ENCODE measurements around the gene GJC1. TPM values are rescaled to one million over a fixed set of nuclear protein-coding genes. Genes with fewer than 3 reads are reported as not detected.

The GJC1 gene
- total RNA-seq, 2 donors from 2014 or later: 15.4 to 29.0 TPM

DNA sequence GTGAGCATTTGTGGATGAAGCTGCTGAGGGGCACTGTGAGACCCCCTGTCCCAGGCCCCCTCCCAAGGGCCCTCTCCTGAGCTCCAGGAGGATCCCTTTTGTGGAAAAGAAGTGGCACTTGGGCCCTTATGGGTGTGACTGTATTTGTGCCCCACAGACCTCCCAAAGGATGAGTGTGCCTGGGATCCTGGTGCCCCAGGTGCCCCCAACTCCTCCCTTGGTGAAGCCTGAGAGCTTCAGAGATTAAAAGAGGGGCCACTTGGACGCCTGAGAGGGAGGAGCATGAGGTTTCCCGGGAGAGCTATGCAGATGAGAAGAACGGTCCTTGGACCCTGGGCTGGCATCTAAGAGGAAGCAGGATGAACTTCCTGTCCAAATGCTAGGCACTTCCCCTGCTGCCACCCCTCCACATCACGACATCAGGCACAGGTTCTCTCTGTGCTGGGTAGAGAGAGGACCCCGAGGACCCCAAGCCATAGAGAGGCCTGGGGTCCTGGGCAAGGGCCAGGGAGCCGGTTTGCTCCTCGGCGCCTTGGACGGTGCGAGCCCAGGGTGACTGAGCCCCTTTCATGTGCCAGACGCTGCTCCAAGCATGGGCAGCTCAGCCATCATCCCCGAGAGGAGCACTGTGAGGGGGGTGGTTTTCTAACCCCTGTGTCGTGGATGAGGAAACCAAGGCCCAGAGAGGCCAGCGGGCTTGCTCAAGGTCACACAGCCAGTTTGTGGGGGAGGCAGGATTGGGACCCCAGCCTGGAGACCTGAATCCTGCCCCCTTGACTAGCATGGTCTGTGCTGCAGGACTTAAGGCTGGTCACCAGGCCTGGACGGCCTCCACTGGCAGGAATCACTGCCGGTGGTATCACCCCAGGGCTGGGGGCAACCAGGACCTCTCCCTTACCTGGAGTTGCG lies 76.9 kb downstream of the GJC1 start:
- peaks cover under 1% of the 10 kb centered on the region for H3K36me3 ChIP-seq
- peaks cover 0 to 16% of the 10 kb centered on the region in 2 donors for H3K4me1 ChIP-seq (ENCODE audit: control insufficient read depth in 1 of 2, low read depth in 2 of 2)
- no peaks in the 10 kb centered on the region for H3K27me3 ChIP-seq (replicated peaks; ENCODE audit: insufficient read depth)
- no peak for TF ChIP-seq CTCF (IDR thresholded peaks at IDR 0.05)
- no peak overlapping the region for H3K4me3 ChIP-seq
- H3K27ac ChIP-seq: no peak overlapping the region
- ATAC-seq (ENCODE audit: insufficient number of reproducible peaks, low FRiP score, low read depth) (no peak), DNase-seq (ENCODE audit: low spot score) (no peak)
- no peaks in the 10 kb centered on the region for H3K9me3 ChIP-seq

GRCh38 chr17:44751806-44752205 lies 78.3 kb downstream of the GJC1 start:
- no peaks in the 10 kb centered on the region for H3K9me3 ChIP-seq
- H3K4me1 ChIP-seq (ENCODE audit: control insufficient read depth in 1 of 2, low read depth in 2 of 2): peaks cover 0 to 16% of the 10 kb centered on the region in 2 donors
- ATAC-seq (ENCODE audit: insufficient number of reproducible peaks, low FRiP score, low read depth) (no peak), DNase-seq (ENCODE audit: low spot score) (no peak)
- H3K27me3 ChIP-seq (replicated peaks; ENCODE audit: insufficient read depth): no peaks in the 10 kb centered on the region
- TF ChIP-seq CTCF (IDR thresholded peaks at IDR 0.05): no peak
- no peak overlapping the region for H3K27ac ChIP-seq
- no peak overlapping the region for H3K4me3 ChIP-seq
- peaks cover 3% of the 10 kb centered on the region for H3K36me3 ChIP-seq

GRCh38 chr17:44751331-44751730 lies 78.8 kb downstream of the GJC1 start:
- Histone ChIP-seq H3K27ac (no peak overlapping the region), H3K36me3 (peaks cover 3% of the 10 kb centered on the region)
- ATAC-seq (ENCODE audit: insufficient number of reproducible peaks, low FRiP score, low read depth): no peak

GRCh38 chr17:44749980-44750318 lies 80.1 kb downstream of the GJC1 start:
- Histone ChIP-seq H3K36me3 (peaks cover 3% of the 10 kb centered on the region), H3K4me1 (ENCODE audit: control insufficient read depth in 1 of 2, low read depth in 2 of 2) (peaks cover 0 to 16% of the 10 kb centered on the region in 2 donors), H3K27ac (no peak overlapping the region), H3K4me3 (peak overlapping the region; percentile 13), H3K27me3 (replicated peaks; ENCODE audit: insufficient read depth) (no peaks in the 10 kb centered on the region), H3K9me3 (no peaks in the 10 kb centered on the region)
- no peak for ATAC-seq (ENCODE audit: insufficient number of reproducible peaks, low FRiP score, low read depth)
- no peak for DNase-seq (ENCODE audit: low spot score)
- no peak for TF ChIP-seq CTCF (IDR thresholded peaks at IDR 0.05)

More at GRCh38 chr17:44751331-44751730, 78.8 kb downstream of the GJC1 start:
- peaks cover 0 to 16% of the 10 kb centered on the region in 2 donors for H3K4me1 ChIP-seq (ENCODE audit: control insufficient read depth in 1 of 2, low read depth in 2 of 2)
- H3K9me3 ChIP-seq: no peaks in the 10 kb centered on the region
- no peak for TF ChIP-seq CTCF (IDR thresholded peaks at IDR 0.05)
- no peaks in the 10 kb centered on the region for H3K27me3 ChIP-seq (replicated peaks; ENCODE audit: insufficient read depth)
- no peak overlapping the region for H3K4me3 ChIP-seq
- DNase-seq (ENCODE audit: low spot score): no peak

DNA sequence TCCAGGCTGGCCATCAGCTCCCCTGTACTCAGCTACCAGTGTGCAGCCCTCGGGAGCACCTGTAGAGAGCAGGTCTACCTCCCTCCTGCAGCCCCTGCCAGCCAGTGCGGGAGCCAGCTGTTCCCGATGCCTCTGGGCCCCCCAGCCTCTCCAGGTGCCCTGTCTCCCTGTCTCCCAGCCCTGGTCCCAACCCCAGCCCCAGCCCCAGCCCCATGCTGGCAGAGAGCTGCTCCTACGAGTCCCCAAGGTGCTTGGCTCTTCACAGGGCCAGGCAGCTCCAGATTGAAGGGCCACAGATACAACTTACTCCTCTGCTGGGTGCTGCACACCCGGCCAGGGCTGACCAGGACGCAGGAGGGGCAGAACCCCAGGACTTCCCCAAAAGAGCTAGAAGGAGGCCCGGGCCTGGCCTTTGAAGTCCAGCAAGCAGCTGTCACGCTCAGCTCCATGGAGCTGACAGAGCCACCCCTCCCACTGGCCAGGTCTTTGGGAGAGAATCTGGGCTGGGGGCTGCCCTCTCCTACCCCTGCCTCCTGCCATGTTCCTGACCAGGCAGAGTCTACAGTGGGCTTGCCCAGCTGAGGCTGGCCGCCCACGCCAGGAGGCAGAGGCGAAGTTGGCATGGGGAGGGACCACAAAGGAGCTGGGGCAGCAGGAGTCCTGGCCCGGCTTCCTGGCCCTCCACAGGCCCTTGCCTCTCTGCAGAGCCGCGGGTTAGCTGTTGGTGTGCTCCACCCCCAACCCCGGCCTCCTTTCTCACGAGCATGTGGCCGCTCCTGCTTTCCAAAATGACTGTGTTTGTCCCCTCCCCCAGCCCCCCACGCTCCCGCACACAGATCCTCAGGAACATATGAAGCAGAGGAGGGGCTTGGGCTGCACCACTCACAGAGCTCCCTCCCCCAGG lies 80.8 kb downstream of the GJC1 start:
- Histone ChIP-seq H3K36me3 (peaks cover 3% of the 10 kb centered on the region), H3K27ac (no peak overlapping the region), H3K27me3 (replicated peaks; ENCODE audit: insufficient read depth) (no peaks in the 10 kb centered on the region), H3K4me3 (peak overlapping the region; percentile 13), H3K9me3 (no peaks in the 10 kb centered on the region), H3K4me1 (ENCODE audit: control insufficient read depth in 1 of 2, low read depth in 2 of 2) (peaks cover 0 to 16% of the 10 kb centered on the region in 2 donors)
- DNase-seq (ENCODE audit: low spot score) (no peak), ATAC-seq (ENCODE audit: insufficient number of reproducible peaks, low FRiP score, low read depth) (no peak)
- no peak for TF ChIP-seq CTCF (IDR thresholded peaks at IDR 0.05)
